Transverse colon (tissue), 3 donors: ENCODE results near the gene SYNDIG1L.

Source experiments
- POLR2A ChIP-seq: fragments of 450-650 bp; IDR thresholded peaks from one replicate; pipeline ENCODE4 v1.6.1; 2016; ENCODE audit warnings: antibody characterized with exemption, mild to moderate bottlenecking, moderate library complexity
- TF ChIP-seq, protein P1 (sequence below), 5 experiments: fragments of 200-600 bp in 3 of 5; fragments of 450-650 bp in 2 of 5; sonication (generic) in 3 of 5; IDR thresholded peaks; 1 replicate in 2 of 5; 2 replicates in 3 of 5; pipeline ENCODE4 v1.5.1; 2016 to 2017; ENCODE audit warnings: antibody characterized with exemption in 5 of 5, inconsistent platforms in 3 of 5, mild to moderate bottlenecking in 2 of 5, moderate library complexity in 1 of 5

GRCh38 chr14:74421981-74422380, 4.0 kb downstream of the SYNDIG1L start:
- TF ChIP-seq, protein P1, sequence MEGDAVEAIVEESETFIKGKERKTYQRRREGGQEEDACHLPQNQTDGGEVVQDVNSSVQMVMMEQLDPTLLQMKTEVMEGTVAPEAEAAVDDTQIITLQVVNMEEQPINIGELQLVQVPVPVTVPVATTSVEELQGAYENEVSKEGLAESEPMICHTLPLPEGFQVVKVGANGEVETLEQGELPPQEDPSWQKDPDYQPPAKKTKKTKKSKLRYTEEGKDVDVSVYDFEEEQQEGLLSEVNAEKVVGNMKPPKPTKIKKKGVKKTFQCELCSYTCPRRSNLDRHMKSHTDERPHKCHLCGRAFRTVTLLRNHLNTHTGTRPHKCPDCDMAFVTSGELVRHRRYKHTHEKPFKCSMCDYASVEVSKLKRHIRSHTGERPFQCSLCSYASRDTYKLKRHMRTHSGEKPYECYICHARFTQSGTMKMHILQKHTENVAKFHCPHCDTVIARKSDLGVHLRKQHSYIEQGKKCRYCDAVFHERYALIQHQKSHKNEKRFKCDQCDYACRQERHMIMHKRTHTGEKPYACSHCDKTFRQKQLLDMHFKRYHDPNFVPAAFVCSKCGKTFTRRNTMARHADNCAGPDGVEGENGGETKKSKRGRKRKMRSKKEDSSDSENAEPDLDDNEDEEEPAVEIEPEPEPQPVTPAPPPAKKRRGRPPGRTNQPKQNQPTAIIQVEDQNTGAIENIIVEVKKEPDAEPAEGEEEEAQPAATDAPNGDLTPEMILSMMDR (IDR thresholded peaks at IDR 0.05), result no peak
- no peak for TF ChIP-seq POLR2A
